HG02610 (cell line): Measurements from ENCODE around the gene PXT1.
"Not testable (repeated sequence)": the region's sequence is repeated elsewhere in the genome, so short reads cannot be mapped to it uniquely, and the experiment has no call there.

ENCODE experiments used
- ATAC-seq: cut with Tn5 transposase; IDR thresholded peaks from one replicate; pipeline ENCODE4 v1.9.1; 2021; ENCODE audit warnings: mild to moderate bottlenecking, moderate library complexity; ENCODE audit not compliant: unreplicated experiment

Gene PXT1

GRCh38 chr6:36442671-36443470 is at the start of gene PXT1, which contains the start of gene KCTD20:
Gene PXT1 (minus strand): TSS chr6:36442854. CDS start chr6:36426082, 16,772 bp downstream.
Gene KCTD20 (plus strand): TSS chr6:36443000. CDS start chr6:36470098, 27,098 bp downstream.
- peak; percentile 82 for ATAC-seq

- ATAC-seq = no peak
These were observed 49.4 kb upstream of the PXT1 start for GRCh38 chr6:36492092-36492491.

DNA sequence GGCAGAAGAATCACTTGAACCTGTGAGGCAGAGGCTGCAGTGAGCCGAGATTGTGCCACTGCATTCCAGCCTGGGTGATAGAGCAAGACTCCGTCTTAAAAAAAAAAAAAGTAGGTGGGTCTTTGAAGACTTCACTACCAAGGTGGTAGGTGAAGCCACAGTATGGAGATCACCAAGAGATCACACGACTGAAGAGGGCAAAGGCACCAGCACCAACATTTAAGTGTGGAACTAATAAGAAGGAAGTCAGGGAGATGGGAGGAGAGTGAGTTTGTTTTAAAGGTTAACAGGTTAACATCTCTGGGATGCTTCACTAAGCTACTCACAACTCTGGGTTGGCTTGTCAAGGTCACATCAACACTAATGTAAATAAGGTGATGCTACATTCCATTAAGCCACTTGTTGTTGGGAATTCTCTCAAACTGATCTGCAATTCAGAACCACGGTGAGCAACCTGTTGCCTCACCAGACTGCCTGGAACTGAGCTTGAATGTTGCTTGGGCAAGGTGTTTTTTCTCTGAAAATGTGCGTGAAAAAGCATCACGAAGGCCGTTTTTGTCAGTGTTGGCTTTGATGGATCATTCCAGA is 48.8 kb upstream of the PXT1 start:
- no peak for ATAC-seq

GRCh38 chr6:36489426-36489825 is 46.8 kb upstream of the PXT1 start:
- no peak for ATAC-seq

GRCh38 chr6:36488221-36488620 is 45.6 kb upstream of the PXT1 start:
- no peak for ATAC-seq

DNA sequence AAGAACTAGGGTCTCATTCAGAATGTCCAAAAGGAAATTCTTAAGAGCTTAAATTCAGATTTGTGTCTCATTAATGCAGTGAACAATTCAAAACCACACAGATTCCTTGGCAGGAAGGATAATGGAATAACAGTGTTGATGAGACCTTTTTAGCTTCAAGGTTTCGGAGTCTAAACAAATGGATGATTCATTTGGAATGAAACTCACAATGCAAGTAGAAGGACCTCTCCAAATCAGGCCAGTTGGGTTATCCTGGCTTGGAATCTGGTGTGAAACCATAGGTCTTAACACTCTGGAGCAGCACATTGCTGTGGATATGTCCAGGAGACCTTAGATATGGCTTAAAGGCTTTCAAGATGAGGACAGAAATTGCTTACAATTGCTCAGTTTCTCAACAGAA is 45.0 kb upstream of the PXT1 start:
- ATAC-seq = no peak

DNA sequence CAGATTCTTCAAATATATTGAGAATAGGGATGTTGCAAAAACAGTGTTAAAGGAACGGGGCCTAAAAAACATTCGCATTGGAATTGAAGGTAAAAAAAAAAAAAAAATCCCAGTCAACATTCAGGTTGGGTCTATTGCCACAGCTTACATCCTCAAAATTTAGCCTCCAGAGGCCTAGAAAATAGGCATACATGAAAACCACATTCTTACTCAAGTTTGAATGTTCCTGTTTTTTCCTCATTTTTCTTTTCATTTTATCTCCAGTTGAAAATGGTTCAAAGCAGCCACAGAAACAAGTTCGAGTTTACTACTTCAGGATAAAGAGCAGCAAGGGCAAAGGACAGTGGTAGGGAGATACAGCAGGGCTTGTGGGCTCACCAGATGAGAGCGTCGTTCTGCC is 42.1 kb upstream of the PXT1 start:
- ATAC-seq = no peak

DNA sequence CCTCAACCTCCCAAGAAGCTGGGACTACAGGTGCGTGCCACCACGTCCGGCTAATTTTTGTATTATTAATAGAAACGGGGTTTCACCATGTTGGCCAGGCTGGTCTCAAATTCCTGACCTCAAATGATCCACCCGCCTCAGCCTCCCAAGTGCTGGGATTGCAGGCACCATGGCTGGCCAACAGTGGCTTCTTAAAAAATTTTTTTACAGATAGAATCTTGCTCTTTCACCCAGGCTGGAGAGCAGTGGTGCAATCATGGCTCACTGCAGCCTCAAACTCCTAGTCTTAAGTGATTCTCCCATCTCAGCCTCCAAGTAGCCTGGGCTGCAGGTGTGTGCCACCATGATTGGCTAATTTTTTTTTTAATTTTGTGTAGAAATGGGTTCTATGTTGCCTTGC is 40.7 kb upstream of the PXT1 start:
- ATAC-seq = not testable (repeated sequence)

- no peak for ATAC-seq
These were observed 36.6 kb upstream of the PXT1 start for GRCh38 chr6:36479256-36479655.

- no peak for ATAC-seq
These were observed 35.4 kb upstream of the PXT1 start for GRCh38 chr6:36478051-36478526.

GRCh38 chr6:36469946-36470345 is 27.3 kb upstream of the PXT1 start:
- ATAC-seq = no peak

GRCh38 chr6:36469148-36469661 is 26.6 kb upstream of the PXT1 start:
- ATAC-seq = no peak

DNA sequence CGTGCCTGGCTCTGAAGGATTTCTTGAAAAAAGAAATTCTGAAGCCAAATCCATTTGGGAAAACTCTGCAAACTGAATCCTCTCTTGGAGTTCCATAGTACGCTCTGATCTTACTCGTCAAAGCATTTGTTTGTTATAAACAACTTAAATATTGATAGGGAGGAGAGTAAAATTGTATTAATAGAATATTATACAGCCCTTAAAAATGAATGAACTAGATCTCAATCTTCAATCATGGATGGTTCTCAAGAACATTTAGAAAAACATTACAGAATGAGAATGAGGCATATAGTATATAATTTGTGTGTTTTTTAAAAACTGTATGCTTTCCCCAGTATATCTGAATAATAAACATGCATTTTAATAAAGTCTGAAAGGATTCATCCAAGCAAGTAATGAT is 25.0 kb upstream of the PXT1 start:
- no peak for ATAC-seq

- no peak for ATAC-seq
These were observed 21.6 kb upstream of the PXT1 start for GRCh38 chr6:36464233-36464632.

- no peak for ATAC-seq
These were observed 21.0 kb upstream of the PXT1 start for GRCh38 chr6:36463676-36464075.

DNA sequence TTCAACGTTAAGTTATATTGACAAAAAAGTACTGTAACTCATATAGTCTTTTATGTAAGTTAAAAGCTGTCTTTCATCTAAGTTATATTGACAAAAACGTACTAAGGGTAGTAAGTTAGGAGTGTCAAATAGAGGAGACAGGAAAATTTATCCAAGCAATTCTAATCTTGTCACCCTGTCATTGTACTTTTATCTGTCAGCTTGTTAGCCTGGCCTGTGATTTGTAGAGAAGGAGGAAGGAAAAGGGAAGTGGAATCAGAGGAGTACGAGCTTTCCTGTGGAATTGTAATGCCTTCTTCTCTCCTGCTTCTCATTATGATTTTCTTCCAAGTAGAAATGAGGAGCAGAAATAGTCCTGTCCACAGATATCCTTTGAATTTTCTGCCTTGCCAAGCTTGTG is 19.0 kb upstream of the PXT1 start:
- no peak for ATAC-seq

GRCh38 chr6:36460916-36461315 is 18.3 kb upstream of the PXT1 start:
- ATAC-seq = no peak

DNA sequence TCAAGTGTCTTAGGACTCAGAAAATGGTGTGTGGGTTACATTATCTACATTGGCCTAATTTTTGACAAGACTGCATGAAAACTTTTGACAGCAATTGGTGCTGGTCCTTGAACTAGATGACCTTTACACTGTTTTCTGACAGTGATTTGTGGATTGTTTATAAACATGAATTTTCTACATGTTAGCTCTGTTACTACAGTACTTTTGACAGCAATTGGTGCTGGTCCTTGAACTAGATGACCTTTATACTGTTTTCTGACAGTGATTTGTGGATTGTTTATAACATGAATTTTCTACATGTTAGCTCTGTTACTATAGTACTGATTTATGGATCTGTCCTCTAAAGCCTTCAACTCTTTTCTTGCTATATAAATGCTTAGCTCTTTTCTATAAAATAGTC is 16.8 kb upstream of the PXT1 start:
- no peak for ATAC-seq

DNA sequence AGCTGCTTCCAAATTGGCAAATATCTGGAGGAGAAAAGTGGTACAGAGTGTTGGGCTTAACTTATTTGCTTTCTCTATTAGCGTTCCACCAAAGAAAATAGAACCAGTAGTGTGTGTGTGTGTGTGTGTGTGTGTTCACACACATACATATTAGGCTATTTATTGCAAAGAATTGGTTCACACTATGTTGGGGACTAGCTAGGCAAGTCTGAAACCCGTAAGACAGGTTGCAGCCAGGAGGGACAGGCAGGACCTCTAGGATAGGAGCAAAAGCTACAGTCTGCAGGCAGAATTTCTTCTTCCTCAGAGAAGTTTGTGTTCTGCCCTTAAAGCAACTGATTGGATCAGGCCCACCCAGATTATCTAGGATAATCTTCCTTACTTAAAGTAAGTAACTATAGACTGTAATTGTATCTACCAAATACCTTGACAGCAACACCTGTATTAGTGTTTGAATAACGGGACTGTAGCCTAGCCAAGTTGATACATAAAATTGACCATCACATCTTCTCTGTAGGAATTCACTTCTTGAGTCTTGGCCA is 12.9 kb upstream of the PXT1 start:
- no peak for ATAC-seq

DNA sequence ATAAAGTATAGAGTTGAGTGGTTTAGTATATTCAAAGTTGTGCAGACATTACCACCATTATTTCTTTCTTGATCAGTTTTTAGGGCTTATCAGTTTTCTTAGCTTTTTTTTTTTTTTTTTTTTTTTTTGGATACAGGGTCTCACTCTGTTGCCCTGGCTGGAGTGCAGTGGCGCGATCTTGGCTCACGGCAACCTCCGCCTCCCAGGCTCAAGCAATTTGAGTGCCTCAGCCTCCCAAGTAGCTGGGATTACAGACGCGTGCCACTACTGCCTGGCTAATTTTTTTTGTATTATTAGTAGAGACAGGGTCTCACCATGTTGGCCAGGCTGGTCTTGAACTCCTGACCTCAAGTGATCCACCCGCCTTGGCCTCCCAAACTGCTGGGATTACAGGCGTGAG is 10.2 kb upstream of the PXT1 start:
- ATAC-seq = not testable (repeated sequence)

- ATAC-seq = not testable (repeated sequence)
These were observed 6.5 kb upstream of the PXT1 start for GRCh38 chr6:36449173-36449572.

- ATAC-seq = no peak
These were observed 3.0 kb upstream of the PXT1 start for GRCh38 chr6:36445621-36446020.
